Measurements from ENCODE around the gene MLXIPL. TPM values are rescaled to one million over a fixed set of nuclear protein-coding genes. Genes with fewer than 3 reads are reported as not detected.
"Not testable (repeated sequence)": the region's sequence is repeated elsewhere in the genome, so short reads cannot be mapped to it uniquely, and the experiment has no call there.

MLXIPL gene
- total and polyA plus RNA-seq, 3 experiments from 2014 or later, result not detected

- Mint-ChIP-seq H3K27me3 (peaks cover 11 to 24% of the 10 kb centered on the region in 2 donors), H3K4me1 (peaks cover 6 to 12% (median 7%) of the 10 kb centered on the region in 3 donors), H3K36me3 (peaks cover 0 to 2% (median 0%) of the 10 kb centered on the region in 3 donors), H3K9me3 (peaks cover 0 to 2% (median 1%) of the 10 kb centered on the region in 5 donors), H3K4me3 (peak overlapping the region; percentile 41 to 82 (median 76)), H3K27ac (peak overlapping the region in 5 of 8 donors; percentile 13 to 61 (median 47))
- H3K4me1 ChIP-seq (ENCODE audit: insufficient read depth, low read length), result peaks cover 7% of the 10 kb centered on the region
- no peak for DNase-seq
- H3K4me3 ChIP-seq (ENCODE audit: low read length), result peak overlapping the region; percentile 34
- H3K9me3 ChIP-seq (ENCODE audit: low read length), result no peaks in the 10 kb centered on the region
- CTCF ChIA-PET, result interaction anchor here (0.7 to 2.1 kb wide), 6 partner anchors 10 to 64 kb away, joined by 3 to 11 read pairs (median 4); no protein-coding TSS in a partner anchor
- peaks cover 4% of the 10 kb centered on the region for H3K27me3 ChIP-seq (ENCODE audit: insufficient read depth, low read length, poor library complexity, severe bottlenecking)
- H3K27ac ChIP-seq (ENCODE audit: low read depth, low read length), result peak overlapping the region; percentile 18
- no peaks in the 10 kb centered on the region for H3K36me3 ChIP-seq (ENCODE audit: insufficient read depth, low read length)
- POLR2A ChIA-PET, result interaction anchor here (1.0 kb wide), 1 partner anchor 102 kb away, joined by 3 read pairs; no protein-coding TSS in a partner anchor
Measured at GRCh38 chr7:73668103-73668885, 44.0 kb upstream of the MLXIPL start.

- Histone ChIP-seq H3K36me3 (ENCODE audit: insufficient read depth, low read length) (no peaks in the 10 kb centered on the region), H3K4me3 (ENCODE audit: low read length) (peak within 1 kb of the TSS; percentile 34), H3K4me1 (ENCODE audit: insufficient read depth, low read length) (peaks cover 7% of the 10 kb centered on the region), H3K27me3 (ENCODE audit: insufficient read depth, low read length, poor library complexity, severe bottlenecking) (peaks cover 4% of the 10 kb centered on the region), H3K27ac (ENCODE audit: low read depth, low read length) (peak within 1 kb of the TSS; percentile 18), H3K9me3 (ENCODE audit: low read length) (no peaks in the 10 kb centered on the region)
- Mint-ChIP-seq H3K9me3 (peaks cover 0 to 8% (median 4%) of the 10 kb centered on the region in 5 donors), H3K4me3 (peak within 1 kb of the TSS; percentile 70 to 87 (median 78)), H3K36me3 (peaks cover 0 to 7% (median 0%) of the 10 kb centered on the region in 3 donors), H3K27me3 (peaks cover 18 to 30% of the 10 kb centered on the region in 2 donors), H3K4me1 (peaks cover 6 to 12% (median 7%) of the 10 kb centered on the region in 3 donors), H3K27ac (peak within 1 kb of the TSS in 6 of 8 donors; percentile 13 to 76 (median 47))
- CTCF ChIA-PET, result interaction anchor here (0.7 to 2.1 kb wide), 6 partner anchors 11 to 64 kb away, joined by 3 to 11 read pairs (median 4); no protein-coding TSS in a partner anchor
- peak; percentile 88 to 95 (median 91) for DNase-seq
- POLR2A ChIA-PET, result no interaction called here
Measured at GRCh38 chr7:73667344-73668102, 43.2 kb upstream of the MLXIPL start, which contains the start of gene VPS37D. Gene VPS37D, plus strand, starts transcription at chr7:73667831. Its CDS starts 128 bp downstream, at chr7:73667959.

GRCh38 chr7:73663033-73663432 lies 38.7 kb upstream of the MLXIPL start:
- Mint-ChIP-seq H3K27me3 (peaks cover 27 to 44% of the 10 kb centered on the region in 2 donors), H3K9me3 (peaks cover 0 to 9% (median 4%) of the 10 kb centered on the region in 5 donors), H3K4me3 (no peak overlapping the region), H3K36me3 (peaks cover 0 to 7% (median 1%) of the 10 kb centered on the region in 3 donors), H3K4me1 (peaks cover 0 to 5% (median 4%) of the 10 kb centered on the region in 3 donors), H3K27ac (peak overlapping the region in 1 of 8 donors; percentile 64)
- Histone ChIP-seq H3K27me3 (ENCODE audit: insufficient read depth, low read length, poor library complexity, severe bottlenecking) (peaks cover 4% of the 10 kb centered on the region), H3K9me3 (ENCODE audit: low read length) (no peaks in the 10 kb centered on the region), H3K4me1 (ENCODE audit: insufficient read depth, low read length) (no peaks in the 10 kb centered on the region), H3K27ac (ENCODE audit: low read depth, low read length) (no peak overlapping the region), H3K4me3 (ENCODE audit: low read length) (no peak overlapping the region), H3K36me3 (ENCODE audit: insufficient read depth, low read length) (no peaks in the 10 kb centered on the region)
- POLR2A ChIA-PET, result no interaction called here
- no peak for DNase-seq
- CTCF ChIA-PET, result no interaction called here

GRCh38 chr7:73660594-73660993 lies 36.3 kb upstream of the MLXIPL start:
- peaks cover 28 to 44% of the 10 kb centered on the region in 2 donors for H3K27me3 Mint-ChIP-seq
- H3K36me3 Mint-ChIP-seq, POLR2A ChIA-PET: not testable (repeated sequence)

GRCh38 chr7:73659983-73660382 lies 35.7 kb upstream of the MLXIPL start:
- peaks cover 26 to 45% of the 10 kb centered on the region in 2 donors for H3K27me3 Mint-ChIP-seq
- ChIA-PET POLR2A (no interaction called here), CTCF (no interaction called here)
- DNase-seq, result no peak
- H3K4me1 ChIP-seq (ENCODE audit: insufficient read depth, low read length), result no peaks in the 10 kb centered on the region
- peaks cover 0 to 7% (median 1%) of the 10 kb centered on the region in 3 donors for H3K36me3 Mint-ChIP-seq
- no peak overlapping the region for H3K4me3 ChIP-seq (ENCODE audit: low read length)
- H3K36me3 ChIP-seq (ENCODE audit: insufficient read depth, low read length), result no peaks in the 10 kb centered on the region
- H3K27ac ChIP-seq (ENCODE audit: low read depth, low read length), result no peak overlapping the region
- H3K27ac Mint-ChIP-seq, result no peak overlapping the region
- H3K4me1 Mint-ChIP-seq, result no peaks in the 10 kb centered on the region
- H3K9me3 Mint-ChIP-seq, result peaks cover 0 to 9% (median 4%) of the 10 kb centered on the region in 5 donors
- no peak overlapping the region for H3K4me3 Mint-ChIP-seq
- peaks cover 4% of the 10 kb centered on the region for H3K27me3 ChIP-seq (ENCODE audit: insufficient read depth, low read length, poor library complexity, severe bottlenecking)
- H3K9me3 ChIP-seq (ENCODE audit: low read length), result no peaks in the 10 kb centered on the region

More at GRCh38 chr7:73660594-73660993, 36.3 kb upstream of the MLXIPL start:
- H3K9me3 ChIP-seq (ENCODE audit: low read length); H3K4me3 ChIP-seq (ENCODE audit: low read length); H3K4me1 ChIP-seq (ENCODE audit: insufficient read depth, low read length); H3K27ac Mint-ChIP-seq; H3K27ac ChIP-seq (ENCODE audit: low read depth, low read length); H3K9me3 Mint-ChIP-seq; DNase-seq; H3K4me1 Mint-ChIP-seq; H3K4me3 Mint-ChIP-seq; H3K36me3 ChIP-seq (ENCODE audit: insufficient read depth, low read length); H3K27me3 ChIP-seq (ENCODE audit: insufficient read depth, low read length, poor library complexity, severe bottlenecking): not testable (repeated sequence)
- CTCF ChIA-PET, result interaction anchor here (1.6 kb wide), 1 partner anchor 57 kb away, joined by 3 read pairs; no protein-coding TSS in a partner anchor

- H3K4me1 ChIP-seq (ENCODE audit: insufficient read depth, low read length); CTCF ChIA-PET; POLR2A ChIA-PET: not testable (repeated sequence)
Measured at GRCh38 chr7:73655309-73655708, 31.0 kb upstream of the MLXIPL start.

GRCh38 chr7:73652541-73652949 lies 28.2 kb upstream of the MLXIPL start:
- no peak overlapping the region for H3K4me3 ChIP-seq (ENCODE audit: low read length)
- DNase-seq, result no peak
- H3K36me3 Mint-ChIP-seq, result no peaks in the 10 kb centered on the region
- peaks cover 28 to 60% of the 10 kb centered on the region in 2 donors for H3K27me3 Mint-ChIP-seq
- H3K4me1 Mint-ChIP-seq, result peaks cover 7 to 12% (median 9%) of the 10 kb centered on the region in 3 donors
- H3K4me1 ChIP-seq (ENCODE audit: insufficient read depth, low read length), result peaks cover 7% of the 10 kb centered on the region
- no peaks in the 10 kb centered on the region for H3K9me3 Mint-ChIP-seq
- H3K9me3 ChIP-seq (ENCODE audit: low read length), result no peaks in the 10 kb centered on the region
- H3K27ac ChIP-seq (ENCODE audit: low read depth, low read length), result no peak overlapping the region
- H3K36me3 ChIP-seq (ENCODE audit: insufficient read depth, low read length), result no peaks in the 10 kb centered on the region
- CTCF ChIA-PET, result interaction anchor here (0.9 to 1.3 kb wide), 2 partner anchors 9 to 46 kb away, joined by 3 read pairs; no protein-coding TSS in a partner anchor
- peak overlapping the region in 1 of 8 donors; percentile 39 for H3K27ac Mint-ChIP-seq
- POLR2A ChIA-PET, result no interaction called here
- peaks cover 19% of the 10 kb centered on the region for H3K27me3 ChIP-seq (ENCODE audit: insufficient read depth, low read length, poor library complexity, severe bottlenecking)
- no peak overlapping the region for H3K4me3 Mint-ChIP-seq

More at GRCh38 chr7:73655309-73655708, 31.0 kb upstream of the MLXIPL start:
- H3K4me1 Mint-ChIP-seq; H3K27ac ChIP-seq (ENCODE audit: low read depth, low read length); H3K36me3 Mint-ChIP-seq; H3K27ac Mint-ChIP-seq; H3K4me3 ChIP-seq (ENCODE audit: low read length); H3K4me3 Mint-ChIP-seq; H3K9me3 Mint-ChIP-seq; H3K9me3 ChIP-seq (ENCODE audit: low read length); DNase-seq; H3K27me3 ChIP-seq (ENCODE audit: insufficient read depth, low read length, poor library complexity, severe bottlenecking); H3K36me3 ChIP-seq (ENCODE audit: insufficient read depth, low read length): not testable (repeated sequence)
- H3K27me3 Mint-ChIP-seq, result peaks cover 18 to 45% of the 10 kb centered on the region in 2 donors

All from CD8-positive, alpha-beta memory T cell (primary cell).